ENCODE measurements around the gene PCLO.

GRCh38 chr7:83211685-83212084, 49.0 kb upstream of the PCLO start:
- TF ChIP-seq CTCF (IDR thresholded peaks at IDR 0.05) = no peak
- no peak for TF ChIP-seq POLR2A (IDR thresholded peaks at IDR 0.05)
